ENCODE data around the gene TANGO6. TPM values are rescaled to one million over a fixed set of nuclear protein-coding genes. Genes with fewer than 3 reads are reported as not detected.

The TANGO6 gene
- total RNA-seq, 1 donor from 2014 or later: 35.5 TPM

- intact Hi-C loops (cut with micrococcal nuclease): loop anchor here (2.0 to 10.0 kb wide), 2 partner anchors 17 to 111 kb away; partner anchors contain the start of gene HAS3
- no peak for DNase-seq (ENCODE audit: low spot score)
- no peaks in the 10 kb centered on the region for H3K9me3 Mint-ChIP-seq
- no peak overlapping the region for H3K4me3 Mint-ChIP-seq
- H3K27ac Mint-ChIP-seq: no peak overlapping the region
- no peaks in the 10 kb centered on the region for H3K4me1 Mint-ChIP-seq (ENCODE audit: low read depth)
- peaks cover 4% of the 10 kb centered on the region for H3K36me3 Mint-ChIP-seq (ENCODE audit: low read depth)
- peaks cover 2% of the 10 kb centered on the region for H3K27me3 Mint-ChIP-seq (ENCODE audit: insufficient read depth)
Observed at GRCh38 chr16:68993885-68994284, 150.6 kb downstream of the TANGO6 start.

DNA sequence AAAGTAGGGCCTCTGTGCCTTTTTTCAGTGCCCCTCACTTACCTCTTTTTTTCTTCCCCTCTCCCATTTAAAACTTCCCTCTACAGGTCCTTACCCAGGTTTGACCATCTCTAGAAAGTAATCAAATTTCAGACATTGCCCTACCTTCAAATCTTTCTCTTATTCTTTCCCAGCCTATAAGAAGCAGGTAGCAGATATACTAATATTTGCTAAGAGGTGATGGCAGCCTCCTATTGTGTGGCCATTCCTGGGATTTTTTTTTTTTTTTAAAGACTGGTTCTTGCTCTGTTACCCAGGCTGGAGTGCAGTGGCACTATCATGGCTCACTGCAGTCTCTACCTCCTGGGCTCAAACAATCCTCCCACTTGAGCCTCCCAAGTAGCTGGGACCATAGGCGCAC is 151.0 kb downstream of the TANGO6 start:
- no peaks in the 10 kb centered on the region for H3K4me1 Mint-ChIP-seq (ENCODE audit: low read depth)
- H3K4me3 Mint-ChIP-seq: no peak overlapping the region
- DNase-seq (ENCODE audit: low spot score): no peak
- no peak overlapping the region for H3K27ac Mint-ChIP-seq
- H3K27me3 Mint-ChIP-seq (ENCODE audit: insufficient read depth): peaks cover 2% of the 10 kb centered on the region
- no peaks in the 10 kb centered on the region for H3K9me3 Mint-ChIP-seq
- peaks cover 4% of the 10 kb centered on the region for H3K36me3 Mint-ChIP-seq (ENCODE audit: low read depth)
- intact Hi-C loops (cut with micrococcal nuclease): loop anchor here (10.0 kb wide), 1 partner anchor 110 kb away; the partner anchor contains the start of gene HAS3

GRCh38 chr16:68995011-68995504 is 151.7 kb downstream of the TANGO6 start:
- no peaks in the 10 kb centered on the region for H3K9me3 Mint-ChIP-seq
- H3K27ac Mint-ChIP-seq: no peak overlapping the region
- peaks cover 2% of the 10 kb centered on the region for H3K27me3 Mint-ChIP-seq (ENCODE audit: insufficient read depth)
- no peak overlapping the region for H3K4me3 Mint-ChIP-seq
- intact Hi-C loops (cut with micrococcal nuclease): loop anchor here (10.0 kb wide), 1 partner anchor 110 kb away; the partner anchor contains the start of gene HAS3
- no peaks in the 10 kb centered on the region for H3K4me1 Mint-ChIP-seq (ENCODE audit: low read depth)
- peaks cover 2% of the 10 kb centered on the region for H3K36me3 Mint-ChIP-seq (ENCODE audit: low read depth)
- DNase-seq (ENCODE audit: low spot score): no peak

DNA sequence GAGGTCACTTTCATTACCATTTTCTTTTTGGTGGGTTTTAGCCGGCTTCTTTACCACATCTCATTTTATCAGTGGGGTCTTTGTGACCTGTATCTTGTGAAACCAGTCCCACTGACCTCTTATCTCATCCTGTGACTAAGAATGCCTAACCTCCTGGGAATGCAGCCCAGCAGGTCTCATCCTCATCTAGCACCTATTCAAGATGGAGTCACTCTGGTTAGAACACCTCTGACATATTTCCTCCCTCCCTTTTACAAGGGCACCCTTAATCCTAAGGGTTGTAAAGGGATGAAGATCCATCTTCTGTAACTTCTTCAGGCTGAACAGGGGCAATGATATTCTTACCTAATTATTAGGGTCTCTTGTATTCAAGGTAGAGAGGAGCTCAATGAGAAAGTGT is 154.2 kb downstream of the TANGO6 start:
- H3K36me3 Mint-ChIP-seq (ENCODE audit: low read depth): peaks cover 4% of the 10 kb centered on the region
- H3K27ac Mint-ChIP-seq: no peak overlapping the region
- DNase-seq (ENCODE audit: low spot score): no peak
- H3K4me1 Mint-ChIP-seq (ENCODE audit: low read depth): no peaks in the 10 kb centered on the region
- H3K9me3 Mint-ChIP-seq: peaks cover 15% of the 10 kb centered on the region
- intact Hi-C loops (cut with micrococcal nuclease): loop anchor here (10.0 kb wide), 1 partner anchor 107 kb away; the partner anchor contains the start of gene HAS3
- H3K27me3 Mint-ChIP-seq (ENCODE audit: insufficient read depth): no peaks in the 10 kb centered on the region
- H3K4me3 Mint-ChIP-seq: no peak overlapping the region

DNA sequence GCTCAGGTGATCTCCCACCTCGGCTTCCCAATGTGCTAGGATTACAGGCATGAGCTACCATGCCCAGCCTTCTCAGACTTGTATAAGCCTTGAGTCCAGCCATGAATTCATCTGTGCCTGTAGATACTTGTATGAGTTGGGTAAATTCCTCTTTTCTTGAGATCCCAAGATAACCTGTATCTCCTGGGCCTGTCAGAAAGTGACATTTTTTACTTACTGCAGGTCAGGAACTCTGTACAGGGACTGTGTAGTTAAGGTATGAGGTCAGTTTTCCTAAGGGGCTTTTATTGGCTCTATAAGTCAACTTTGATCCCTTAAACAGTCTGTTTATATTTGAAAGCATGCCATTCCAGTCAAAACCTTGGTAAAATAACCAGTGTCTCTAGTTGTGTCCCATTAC is 155.8 kb downstream of the TANGO6 start:
- DNase-seq (ENCODE audit: low spot score): no peak

GRCh38 chr16:69003500-69003899 is 160.2 kb downstream of the TANGO6 start:
- H3K27me3 Mint-ChIP-seq (ENCODE audit: insufficient read depth): no peaks in the 10 kb centered on the region
- no peaks in the 10 kb centered on the region for H3K4me1 Mint-ChIP-seq (ENCODE audit: low read depth)
- H3K36me3 Mint-ChIP-seq (ENCODE audit: low read depth): peaks cover 12% of the 10 kb centered on the region
- DNase-seq (ENCODE audit: low spot score): no peak
- intact Hi-C loops (cut with micrococcal nuclease): no loop called here
- no peak overlapping the region for H3K27ac Mint-ChIP-seq
- peaks cover 36% of the 10 kb centered on the region for H3K9me3 Mint-ChIP-seq
- no peak overlapping the region for H3K4me3 Mint-ChIP-seq

More for the DNA sequence above, 155.8 kb downstream of the TANGO6 start:
- Mint-ChIP-seq H3K27ac (no peak overlapping the region), H3K4me1 (ENCODE audit: low read depth) (no peaks in the 10 kb centered on the region), H3K36me3 (ENCODE audit: low read depth) (peaks cover 12% of the 10 kb centered on the region), H3K4me3 (no peak overlapping the region), H3K9me3 (peaks cover 28% of the 10 kb centered on the region), H3K27me3 (ENCODE audit: insufficient read depth) (no peaks in the 10 kb centered on the region)
- intact Hi-C loops (cut with micrococcal nuclease): loop anchor here (10.0 kb wide), 1 partner anchor 106 kb away; the partner anchor contains the start of gene HAS3

DNA sequence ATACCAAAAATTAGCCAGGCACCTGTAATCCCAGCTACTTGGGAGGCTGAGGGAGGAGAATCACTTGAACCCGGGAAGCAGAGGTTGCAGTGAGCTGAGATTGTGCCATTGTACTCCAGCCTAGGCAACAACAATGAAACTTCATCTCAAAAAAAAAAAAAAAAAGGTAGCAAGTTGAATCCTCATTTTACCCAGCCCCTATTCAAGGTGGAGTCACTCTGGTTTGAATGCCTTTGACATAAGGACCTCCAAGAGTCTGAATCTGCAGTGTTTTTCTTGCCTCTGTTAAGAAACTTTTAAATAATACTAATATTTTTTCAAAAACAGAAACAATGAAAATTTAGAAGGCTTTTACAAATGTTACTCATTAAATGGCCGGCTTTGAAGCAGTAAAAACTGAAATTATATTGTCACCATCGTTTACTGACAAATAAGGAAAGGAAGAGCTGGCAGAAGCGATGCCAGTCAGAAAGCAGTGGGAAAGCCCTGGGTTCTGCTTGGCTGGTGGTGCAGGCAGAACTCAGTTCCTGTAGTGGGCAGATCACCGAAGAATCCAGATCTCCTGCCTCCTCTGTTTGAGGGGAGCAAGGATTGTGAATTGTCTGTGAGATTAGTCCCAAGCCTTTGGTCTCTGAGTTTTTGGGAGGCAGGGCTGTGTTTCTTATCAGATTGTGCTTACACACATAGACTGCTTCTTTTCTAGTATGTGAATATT is 162.5 kb downstream of the TANGO6 start:
- Mint-ChIP-seq H3K27me3 (ENCODE audit: insufficient read depth) (no peaks in the 10 kb centered on the region), H3K4me1 (ENCODE audit: low read depth) (no peaks in the 10 kb centered on the region), H3K36me3 (ENCODE audit: low read depth) (peaks cover 12% of the 10 kb centered on the region), H3K27ac (no peak overlapping the region), H3K9me3 (peaks cover 36% of the 10 kb centered on the region), H3K4me3 (no peak overlapping the region)
- intact Hi-C loops (cut with micrococcal nuclease): no loop called here
- no peak for DNase-seq (ENCODE audit: low spot score)

- Mint-ChIP-seq H3K4me3 (no peak overlapping the region), H3K27me3 (ENCODE audit: insufficient read depth) (no peaks in the 10 kb centered on the region), H3K4me1 (ENCODE audit: low read depth) (peaks cover 9% of the 10 kb centered on the region), H3K9me3 (no peaks in the 10 kb centered on the region), H3K36me3 (ENCODE audit: low read depth) (peaks cover 6% of the 10 kb centered on the region), H3K27ac (no peak overlapping the region)
- DNase-seq (ENCODE audit: low spot score): no peak
- intact Hi-C loops (cut with micrococcal nuclease): no loop called here
Observed at GRCh38 chr16:69012906-69013305, 169.6 kb downstream of the TANGO6 start.

GRCh38 chr16:69013991-69014390 is 170.7 kb downstream of the TANGO6 start:
- Mint-ChIP-seq H3K4me3 (no peak overlapping the region), H3K36me3 (ENCODE audit: low read depth) (peaks cover 6% of the 10 kb centered on the region), H3K4me1 (ENCODE audit: low read depth) (peaks cover 9% of the 10 kb centered on the region), H3K9me3 (no peaks in the 10 kb centered on the region), H3K27me3 (ENCODE audit: insufficient read depth) (no peaks in the 10 kb centered on the region), H3K27ac (no peak overlapping the region)
- intact Hi-C loops (cut with micrococcal nuclease): no loop called here
- DNase-seq (ENCODE audit: low spot score): no peak

DNA sequence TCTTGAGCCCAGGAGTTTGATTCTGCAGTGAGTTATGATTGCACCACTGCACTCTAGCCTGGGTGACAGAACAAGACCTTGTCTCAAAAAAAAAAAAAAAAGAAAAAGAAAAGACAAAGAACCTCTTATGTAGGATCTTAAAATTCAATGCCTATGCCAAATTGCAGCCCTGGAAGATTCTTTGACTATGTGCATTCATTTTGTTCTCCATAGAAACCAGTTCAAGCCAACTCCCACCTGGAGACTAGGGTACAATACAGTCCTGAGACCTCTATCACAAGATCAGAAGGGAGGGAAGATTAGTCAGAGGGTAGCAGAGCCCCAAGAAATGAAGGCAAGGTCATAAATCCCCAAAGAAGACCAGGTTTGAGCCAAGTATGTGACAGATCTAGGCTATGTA is 171.5 kb downstream of the TANGO6 start:
- intact Hi-C loops (cut with micrococcal nuclease): no loop called here
- H3K4me1 Mint-ChIP-seq (ENCODE audit: low read depth): peaks cover 9% of the 10 kb centered on the region
- no peak overlapping the region for H3K4me3 Mint-ChIP-seq
- peaks cover 6% of the 10 kb centered on the region for H3K36me3 Mint-ChIP-seq (ENCODE audit: low read depth)
- H3K27me3 Mint-ChIP-seq (ENCODE audit: insufficient read depth): no peaks in the 10 kb centered on the region
- H3K9me3 Mint-ChIP-seq: no peaks in the 10 kb centered on the region
- H3K27ac Mint-ChIP-seq: no peak overlapping the region
- no peak for DNase-seq (ENCODE audit: low spot score)

- peaks cover 9% of the 10 kb centered on the region for H3K4me1 Mint-ChIP-seq (ENCODE audit: low read depth)
- no peak overlapping the region for H3K4me3 Mint-ChIP-seq
- no peaks in the 10 kb centered on the region for H3K27me3 Mint-ChIP-seq (ENCODE audit: insufficient read depth)
- no peak overlapping the region for H3K27ac Mint-ChIP-seq
- no peaks in the 10 kb centered on the region for H3K9me3 Mint-ChIP-seq
- DNase-seq (ENCODE audit: low spot score): no peak
- H3K36me3 Mint-ChIP-seq (ENCODE audit: low read depth): peaks cover 6% of the 10 kb centered on the region
- intact Hi-C loops (cut with micrococcal nuclease): no loop called here
Observed at GRCh38 chr16:69017036-69017783, 173.9 kb downstream of the TANGO6 start.

GRCh38 chr16:69019811-69020210 is 176.5 kb downstream of the TANGO6 start:
- Mint-ChIP-seq H3K9me3 (no peaks in the 10 kb centered on the region), H3K4me3 (no peak overlapping the region), H3K27ac (no peak overlapping the region), H3K27me3 (ENCODE audit: insufficient read depth) (no peaks in the 10 kb centered on the region), H3K36me3 (ENCODE audit: low read depth) (peaks cover 2% of the 10 kb centered on the region), H3K4me1 (ENCODE audit: low read depth) (peaks cover 9% of the 10 kb centered on the region)
- DNase-seq (ENCODE audit: low spot score): no peak
- intact Hi-C loops (cut with micrococcal nuclease): no loop called here

DNA sequence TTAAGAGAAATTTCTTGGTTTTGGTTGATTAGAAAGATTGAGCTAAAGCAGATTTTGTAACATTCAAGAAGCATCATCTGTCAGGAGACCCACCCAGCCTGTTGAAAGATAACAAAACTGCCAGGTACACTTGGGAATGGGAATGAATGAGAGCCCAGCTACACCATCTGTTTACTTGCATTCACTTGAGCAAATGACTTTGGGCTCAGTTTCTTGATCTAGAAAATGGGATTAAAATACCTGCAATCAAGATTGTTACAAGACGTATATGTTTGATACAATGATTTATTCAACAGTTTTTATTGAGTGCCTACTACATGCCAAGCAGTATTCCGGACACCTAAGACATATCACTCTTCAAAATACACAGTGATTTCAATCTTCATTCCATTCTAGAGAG is 185.8 kb downstream of the TANGO6 start:
- DNase-seq (ENCODE audit: low spot score): no peak
- H3K27me3 Mint-ChIP-seq (ENCODE audit: insufficient read depth): no peaks in the 10 kb centered on the region
- H3K9me3 Mint-ChIP-seq: no peaks in the 10 kb centered on the region
- intact Hi-C loops (cut with micrococcal nuclease): no loop called here
- H3K36me3 Mint-ChIP-seq (ENCODE audit: low read depth): peaks cover 4% of the 10 kb centered on the region
- no peak overlapping the region for H3K27ac Mint-ChIP-seq
- H3K4me1 Mint-ChIP-seq (ENCODE audit: low read depth): no peaks in the 10 kb centered on the region
- no peak overlapping the region for H3K4me3 Mint-ChIP-seq

All from activated T-helper 1 cell treated with anti-CD3 and anti-CD28 coated beads, Interleukin-12 subunit alpha, Interleukin-12 subunit beta, Interleukin-2, Interleukin-4 antibody, amounts not matched to agents 30 ng/mL and 10 ng/mL and 1 ng/mL, durations not matched to agents 14 hours and 24 hours and 36 hours (primary cell).